HG03097 (cell line): ENCODE results near the gene TMEM108.

Experiments
- ATAC-seq: cut with Tn5 transposase; IDR thresholded peaks from one replicate; pipeline ENCODE4 v1.9.1; 2021; ENCODE audit not compliant: unreplicated experiment, low FRiP score

The TMEM108 gene

DNA sequence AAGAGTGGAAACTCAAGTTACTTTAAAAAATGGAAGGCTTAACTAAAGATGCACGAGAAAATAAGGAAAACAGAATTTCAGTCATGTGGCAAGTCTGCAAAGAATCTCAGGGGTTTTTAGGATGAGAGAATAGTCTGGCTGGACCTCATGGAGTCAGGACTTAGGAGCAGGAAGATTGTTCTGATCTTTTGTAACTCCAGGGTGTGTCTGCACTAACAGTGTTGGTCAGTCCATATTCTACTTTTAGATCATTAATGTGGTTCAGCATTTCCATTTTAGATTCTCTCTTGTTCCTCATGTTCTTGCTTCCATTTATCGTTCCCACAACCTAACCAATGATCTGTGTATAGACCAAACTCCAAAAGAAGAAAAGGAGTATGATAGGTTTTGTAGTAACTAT, 15.3 kb downstream of the TMEM108 start:
- no peak for ATAC-seq

DNA sequence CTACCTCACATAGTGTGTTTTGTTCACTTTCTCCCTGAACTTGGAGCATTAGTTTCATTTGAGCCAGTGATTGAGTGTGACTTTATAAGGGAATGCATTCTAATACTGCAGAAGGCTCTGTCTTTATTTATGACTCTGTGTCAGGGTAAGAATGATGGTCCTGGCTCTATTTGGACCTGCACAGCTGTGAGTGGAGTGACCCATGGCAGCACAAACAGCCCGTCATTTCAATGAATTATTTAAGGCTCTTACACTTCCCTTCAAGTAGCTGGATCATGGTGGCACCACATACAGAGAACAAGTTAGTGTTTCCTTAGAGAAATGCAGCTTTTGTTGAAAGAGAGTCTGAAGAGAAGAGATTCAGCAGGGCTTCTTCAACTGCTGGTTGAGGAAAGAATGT, 16.4 kb downstream of the TMEM108 start:
- no peak for ATAC-seq

DNA sequence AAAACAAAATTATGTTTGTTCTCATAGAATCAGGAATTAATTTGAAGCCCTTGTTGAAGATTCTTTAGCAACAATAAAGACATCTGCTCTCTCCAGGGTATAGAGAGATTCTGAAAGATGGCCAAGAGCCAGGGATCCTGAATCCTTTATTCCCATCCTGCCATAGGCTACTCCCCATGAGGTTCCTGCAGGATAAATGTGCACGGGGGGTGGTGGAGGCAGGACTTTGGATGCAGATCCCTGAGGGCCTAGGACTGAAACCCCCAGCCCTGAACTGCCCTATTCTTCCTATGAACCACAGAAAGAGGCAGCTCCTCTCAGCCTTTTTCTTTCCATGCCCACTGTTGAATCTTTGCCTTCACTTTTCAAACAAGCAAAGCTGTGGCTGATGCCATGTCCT, 17.1 kb downstream of the TMEM108 start:
- no peak for ATAC-seq

DNA sequence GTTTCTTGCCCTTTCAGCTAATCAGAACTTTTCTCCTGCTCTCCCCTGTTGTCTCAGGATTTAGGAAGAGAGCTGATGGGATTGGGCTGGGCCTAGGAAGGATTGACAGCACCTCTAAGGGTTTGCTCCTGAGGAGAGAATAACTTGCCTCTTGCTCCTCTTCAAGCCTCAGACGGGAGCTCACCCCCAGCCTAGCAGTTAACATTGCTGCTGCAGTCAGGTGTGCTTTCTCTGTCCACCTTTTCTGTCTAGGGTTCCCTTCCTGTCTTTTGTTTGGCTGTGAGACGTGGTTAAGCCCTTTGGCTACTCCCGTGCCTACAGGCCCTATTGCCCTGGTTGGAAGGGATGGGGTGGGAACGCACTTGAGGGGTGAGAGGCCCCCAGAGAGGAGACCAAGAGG, 20.1 kb downstream of the TMEM108 start:
- ATAC-seq: no peak

DNA sequence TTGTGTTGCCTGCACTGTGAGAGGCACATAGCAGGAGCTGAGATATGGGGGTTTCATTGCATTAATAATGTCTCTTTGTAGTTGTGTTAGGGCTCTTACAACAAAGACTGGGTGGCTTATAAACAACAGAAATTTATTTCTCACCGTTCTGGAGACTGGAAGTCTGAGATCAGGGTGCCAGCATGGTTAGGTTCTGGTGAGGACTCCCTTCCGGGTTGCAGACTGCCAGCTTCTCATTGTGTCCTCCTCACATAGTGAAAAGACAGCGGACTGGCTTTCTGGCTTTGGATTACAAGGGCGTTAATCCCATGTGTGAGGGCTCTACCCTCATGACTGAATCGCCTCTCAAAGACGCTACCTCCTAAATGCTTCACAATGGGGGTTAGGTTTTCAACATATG, 20.6 kb downstream of the TMEM108 start:
- no peak for ATAC-seq

DNA sequence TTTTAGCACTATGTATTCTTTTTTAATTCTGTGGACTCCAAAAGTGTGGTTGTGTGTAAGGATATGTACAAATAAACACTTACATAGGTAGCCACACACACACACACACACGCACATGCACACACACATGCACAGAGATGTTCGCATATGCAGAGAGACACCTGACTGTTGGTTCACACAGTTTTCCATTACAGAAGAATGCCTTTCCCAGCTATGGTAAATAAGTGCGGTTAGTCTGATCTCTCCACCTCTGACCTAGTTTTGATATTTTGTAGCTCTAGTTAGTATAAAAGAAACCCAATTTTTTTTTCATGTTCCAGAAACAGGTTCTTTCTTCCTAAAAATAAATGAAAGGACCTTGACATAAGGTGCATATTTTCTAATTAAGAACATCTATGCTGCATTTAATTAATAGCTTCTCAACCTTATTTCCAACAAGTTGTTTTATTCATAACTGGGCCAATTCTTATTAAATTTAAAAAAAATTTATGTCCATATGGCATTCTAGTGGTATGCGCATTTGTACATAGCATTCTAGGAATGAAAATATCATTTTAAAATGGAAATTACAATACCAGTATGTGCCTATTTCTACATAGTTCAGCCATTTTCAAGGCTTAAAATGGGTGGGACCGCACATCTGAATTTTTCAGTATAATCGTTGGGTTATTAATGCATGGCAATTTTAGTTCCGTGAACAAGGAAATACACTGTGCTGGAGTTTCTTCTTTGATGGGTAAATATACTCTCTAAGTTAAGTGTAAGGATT, 27.2 kb downstream of the TMEM108 start:
- no peak for ATAC-seq

DNA sequence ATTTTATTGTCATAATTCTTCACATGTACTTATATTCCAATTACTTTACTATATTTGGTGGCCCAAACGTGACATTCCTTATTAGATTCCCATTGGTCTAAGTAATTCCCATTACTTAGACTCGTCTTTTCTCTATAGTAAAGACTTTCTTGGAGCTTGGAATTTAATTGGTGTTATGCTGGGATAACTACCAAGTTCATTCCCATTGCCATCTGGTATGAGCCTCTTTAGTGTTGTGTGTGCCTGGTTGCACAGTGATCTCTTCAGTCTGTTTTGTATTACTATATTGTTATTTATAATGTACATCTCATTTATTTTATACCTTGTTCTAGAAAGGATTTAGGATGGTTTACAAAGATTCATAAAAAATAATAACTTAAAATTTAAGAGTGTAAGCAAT, 27.8 kb downstream of the TMEM108 start:
- no peak for ATAC-seq

DNA sequence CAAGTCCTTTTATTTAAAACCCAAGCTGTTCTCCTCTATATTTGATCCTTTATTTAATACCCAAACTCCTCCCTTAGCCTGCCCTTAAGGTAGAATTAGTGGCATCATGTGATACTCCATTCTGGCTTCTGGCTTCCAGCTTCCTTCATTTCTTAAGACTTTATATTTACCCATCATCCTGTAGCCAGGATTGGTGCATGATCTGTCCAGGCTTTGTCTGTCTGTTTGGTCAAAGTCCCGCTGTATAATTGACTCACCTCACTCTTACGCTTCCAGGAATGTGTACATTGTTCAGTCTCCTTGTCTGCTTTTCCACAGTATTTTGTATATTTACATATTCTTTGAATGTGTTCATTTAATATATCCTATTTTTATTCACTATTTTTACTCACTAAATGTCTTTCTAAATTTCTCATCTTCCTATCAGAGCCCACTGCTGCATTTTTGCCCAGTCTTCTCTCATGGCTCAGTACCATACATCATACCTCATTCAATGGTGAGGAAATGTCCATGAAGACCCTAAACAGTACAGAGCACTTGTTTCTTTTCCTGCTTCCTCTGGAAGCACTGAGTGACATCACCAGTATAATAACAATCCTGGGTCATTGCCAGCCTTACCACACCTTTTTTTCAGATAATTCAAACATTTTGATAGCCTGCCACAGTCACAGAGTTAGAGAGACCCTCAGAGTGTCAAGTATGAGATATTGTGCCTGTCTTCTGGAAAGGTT, 31.5 kb downstream of the TMEM108 start:
- no peak for ATAC-seq

DNA sequence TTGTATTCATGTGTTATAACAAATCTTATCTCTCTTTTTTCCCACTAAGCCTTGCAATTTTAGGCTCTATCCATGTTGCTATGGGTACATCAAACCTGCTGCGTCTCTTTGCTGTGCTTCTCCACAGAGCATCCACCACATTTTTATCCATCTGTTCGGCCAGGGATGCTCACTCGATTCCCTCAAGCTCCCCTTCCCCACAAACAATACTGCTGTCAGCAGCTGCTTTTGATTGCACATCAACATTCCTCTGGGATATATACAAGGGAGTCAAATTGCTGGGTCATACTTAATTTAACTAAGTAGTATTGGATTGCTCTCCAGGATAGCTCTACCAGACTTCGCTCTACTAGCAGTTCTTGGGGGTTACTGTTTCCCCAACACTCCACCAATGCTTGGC, 36.8 kb downstream of the TMEM108 start:
- no peak for ATAC-seq

DNA sequence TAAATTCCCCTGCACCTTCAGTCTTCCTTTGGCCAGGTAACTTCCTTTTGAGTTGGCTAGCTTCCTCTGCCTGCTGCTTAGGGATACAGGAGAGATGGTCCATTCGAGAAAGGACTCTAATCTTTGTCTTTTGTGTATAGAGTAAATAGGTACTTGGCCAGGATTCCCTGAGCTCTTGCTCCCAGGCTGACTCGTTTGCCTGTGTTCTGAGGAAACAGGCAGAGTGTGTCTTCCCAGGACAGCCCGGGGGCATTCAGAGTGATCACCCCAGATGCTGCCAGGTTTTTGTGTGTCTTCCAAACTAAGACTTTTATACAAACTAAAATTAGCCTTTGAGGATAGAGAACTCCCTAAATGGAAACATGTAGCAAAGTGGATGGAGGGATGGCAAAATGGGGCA, 39.5 kb downstream of the TMEM108 start:
- ATAC-seq: no peak

DNA sequence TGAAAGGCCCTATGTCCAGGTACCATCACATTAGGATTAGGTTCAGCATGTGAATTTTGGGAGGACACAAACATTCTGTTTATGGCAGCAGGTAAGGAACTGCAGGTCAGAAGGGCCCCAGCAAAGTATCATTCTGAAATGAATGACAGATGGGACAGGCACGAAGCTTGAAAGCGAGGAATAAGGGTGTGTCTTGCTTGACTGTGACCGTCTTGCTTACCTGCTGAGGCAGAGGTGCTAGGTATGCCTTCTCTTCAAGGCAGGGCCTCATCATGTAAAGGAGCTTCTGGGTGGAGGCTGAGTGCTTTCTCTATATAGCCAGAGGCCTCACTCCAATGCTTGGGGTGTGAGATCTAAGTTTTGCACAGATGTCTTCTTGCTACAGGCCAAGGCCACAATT, 41.4 kb downstream of the TMEM108 start:
- no peak for ATAC-seq

DNA sequence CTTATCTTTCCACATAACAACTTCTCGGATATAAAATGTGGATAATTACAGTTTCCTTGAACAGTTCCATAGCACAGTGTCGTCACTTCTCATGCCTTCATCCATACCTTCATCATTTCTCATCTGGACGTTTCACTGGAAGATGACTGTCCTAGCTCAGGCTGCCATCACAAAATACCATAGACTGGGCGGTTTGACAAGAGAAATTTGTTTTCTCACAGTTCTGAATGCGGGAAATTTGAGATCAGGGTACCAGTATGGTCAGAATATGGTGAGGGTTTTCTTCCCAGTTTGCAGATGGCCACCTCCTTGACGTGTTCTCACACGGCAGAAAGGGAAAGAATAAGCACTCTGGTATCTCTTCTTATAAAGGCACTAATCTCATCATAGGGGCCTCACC, 42.8 kb downstream of the TMEM108 start:
- ATAC-seq: no peak

DNA sequence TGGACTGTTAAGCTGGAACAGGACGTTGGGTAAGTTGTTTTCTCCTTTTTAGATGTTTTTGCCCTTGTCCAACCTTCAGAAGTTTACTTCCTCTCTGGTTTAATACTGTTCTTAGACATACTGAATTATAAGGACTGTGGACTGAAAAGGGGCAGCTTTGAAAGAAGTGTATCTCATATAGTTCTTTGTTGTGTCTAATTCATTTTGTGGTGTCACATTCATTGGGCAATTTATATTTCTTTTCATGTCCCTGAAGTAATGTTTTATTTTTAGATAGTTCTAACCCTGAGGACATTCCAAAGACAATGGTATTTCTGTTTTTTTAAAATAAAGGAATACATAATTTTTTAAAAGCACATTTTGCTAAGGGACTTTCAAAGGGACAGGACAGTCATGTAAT, 45.2 kb downstream of the TMEM108 start:
- ATAC-seq: no peak

DNA sequence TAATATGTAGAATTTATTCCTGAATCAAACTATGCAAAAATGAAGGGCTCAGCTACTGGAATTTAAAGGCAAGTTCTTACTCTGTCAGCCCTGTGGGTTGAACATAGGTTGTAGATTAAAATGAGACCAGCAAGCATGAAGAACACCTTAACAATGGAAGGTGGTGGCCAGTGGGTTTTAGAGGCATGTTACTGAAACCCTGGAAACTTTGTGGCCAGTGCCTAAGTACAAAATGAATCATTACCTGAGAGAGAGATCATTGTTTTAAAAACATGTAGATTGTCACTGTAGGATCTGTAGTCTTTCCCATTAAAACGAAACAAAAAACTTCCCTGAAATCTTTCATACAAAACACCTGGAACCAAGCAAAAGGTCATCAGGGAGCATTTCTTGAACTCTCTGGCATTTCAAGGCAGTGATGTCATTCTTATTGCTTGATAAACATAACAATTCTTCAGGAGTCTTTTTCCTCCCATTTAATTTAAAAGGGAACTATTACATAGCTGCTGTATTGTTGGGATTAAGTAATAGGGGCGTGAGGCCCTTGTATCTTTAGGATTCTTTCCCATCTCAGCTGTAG, 51.8 kb downstream of the TMEM108 start:
- ATAC-seq: no peak

DNA sequence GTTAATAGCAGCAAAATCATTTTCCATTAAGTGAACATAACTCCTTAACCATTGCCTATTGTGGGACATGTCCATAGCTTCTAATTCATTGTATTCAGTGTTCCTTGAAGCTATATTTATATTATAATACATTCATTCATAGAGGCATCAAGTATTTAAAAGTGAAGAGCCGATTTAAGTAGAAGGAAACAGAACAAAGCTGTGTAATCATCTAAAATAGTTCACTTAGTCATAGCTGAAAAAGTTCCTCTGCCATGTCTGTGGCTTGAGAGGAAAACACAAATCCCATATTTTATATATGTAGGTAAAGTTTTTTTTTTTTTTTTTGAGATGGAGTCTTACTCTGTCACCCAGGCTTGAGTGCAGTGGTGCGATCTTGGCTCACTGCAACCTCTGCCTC, 54.5 kb downstream of the TMEM108 start:
- no peak for ATAC-seq

DNA sequence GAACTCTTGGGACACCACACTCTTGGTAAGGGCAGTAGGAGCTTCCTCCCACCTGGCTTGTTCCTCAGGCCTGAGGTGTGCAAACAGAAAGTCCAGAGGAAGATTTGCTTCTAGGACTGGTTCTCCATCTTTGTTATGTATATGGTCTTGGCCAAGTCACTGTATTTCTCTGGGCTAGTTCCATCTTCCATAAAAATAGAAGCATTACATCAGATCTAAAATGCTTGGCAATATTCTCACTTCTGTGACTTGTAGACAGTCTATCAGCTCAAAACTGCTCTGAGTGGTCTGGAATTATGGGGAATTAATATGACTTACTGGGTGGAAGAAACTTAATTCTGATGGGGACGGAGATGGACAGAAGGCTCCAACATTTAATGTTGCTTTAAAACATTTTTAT, 55.2 kb downstream of the TMEM108 start:
- no peak for ATAC-seq

DNA sequence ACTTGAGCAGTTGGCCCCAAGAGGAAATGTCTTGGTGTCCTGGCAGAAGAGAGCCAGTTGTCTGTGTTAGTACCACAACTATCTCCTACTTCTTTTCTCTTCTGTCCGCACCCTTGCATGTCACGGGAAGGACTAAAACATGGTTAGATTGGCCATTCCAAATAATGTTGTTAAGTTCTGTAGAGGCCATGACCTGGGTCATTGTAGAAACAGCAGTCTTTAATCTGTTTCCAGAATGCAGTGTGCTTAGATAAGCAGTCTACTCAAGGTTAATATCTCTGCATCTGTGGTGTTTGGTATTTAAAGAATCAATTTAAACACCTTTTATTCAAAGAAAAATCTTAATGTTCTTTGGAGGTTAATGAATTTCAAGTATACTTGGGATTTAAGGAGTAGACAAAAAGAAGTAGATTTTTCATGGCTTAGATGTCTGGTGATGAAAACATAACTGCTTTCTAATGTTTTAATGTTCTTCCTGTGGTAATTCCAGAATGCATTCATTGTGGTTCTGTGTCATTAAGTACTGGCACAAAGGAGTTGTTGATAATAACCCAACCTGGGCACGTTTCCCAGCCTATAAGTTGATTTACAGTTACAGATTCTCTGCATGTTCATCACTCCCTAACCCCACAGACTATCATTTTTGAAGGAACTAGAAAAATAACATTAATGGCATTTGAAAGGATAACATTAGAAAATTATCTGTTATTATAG, 58.9 kb downstream of the TMEM108 start:
- no peak for ATAC-seq

DNA sequence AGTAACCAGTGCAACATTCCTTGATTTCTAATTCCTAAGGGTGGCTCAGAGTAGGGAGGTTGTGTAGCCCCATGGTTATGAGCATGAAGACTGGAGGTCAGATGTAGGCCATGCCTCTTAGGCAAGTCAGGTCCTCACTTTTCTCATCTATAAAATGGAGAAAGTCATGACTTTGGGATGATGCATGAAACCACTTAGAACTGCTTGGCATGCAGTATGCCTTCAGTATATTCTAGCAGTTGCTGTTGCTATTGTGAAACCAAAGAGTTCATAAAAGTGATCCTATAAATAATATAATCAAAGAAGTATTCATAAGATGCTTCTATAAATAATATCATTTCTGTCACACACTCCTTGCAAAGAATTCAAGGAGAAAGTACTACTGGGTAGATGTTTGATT, 65.5 kb downstream of the TMEM108 start:
- ATAC-seq: no peak

DNA sequence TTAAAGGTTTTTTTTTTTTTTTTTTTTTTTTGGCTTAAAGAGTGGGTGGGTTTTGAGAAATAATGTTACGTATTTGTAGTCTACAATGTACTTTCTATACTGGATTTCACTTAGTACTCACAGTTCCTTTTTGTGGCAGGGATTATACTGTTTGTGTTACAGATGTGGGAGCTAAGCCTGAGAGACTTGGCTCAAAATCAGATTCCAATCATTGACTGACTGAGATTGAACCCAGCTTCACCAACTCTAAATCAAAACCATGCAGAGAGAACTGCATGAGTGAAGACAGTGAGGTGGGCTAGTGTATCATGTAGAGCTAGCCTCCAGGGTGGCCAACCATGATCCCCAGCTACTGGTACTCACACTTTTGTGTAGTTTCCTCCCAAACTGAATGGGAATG, 68.0 kb downstream of the TMEM108 start:
- ATAC-seq: no peak

DNA sequence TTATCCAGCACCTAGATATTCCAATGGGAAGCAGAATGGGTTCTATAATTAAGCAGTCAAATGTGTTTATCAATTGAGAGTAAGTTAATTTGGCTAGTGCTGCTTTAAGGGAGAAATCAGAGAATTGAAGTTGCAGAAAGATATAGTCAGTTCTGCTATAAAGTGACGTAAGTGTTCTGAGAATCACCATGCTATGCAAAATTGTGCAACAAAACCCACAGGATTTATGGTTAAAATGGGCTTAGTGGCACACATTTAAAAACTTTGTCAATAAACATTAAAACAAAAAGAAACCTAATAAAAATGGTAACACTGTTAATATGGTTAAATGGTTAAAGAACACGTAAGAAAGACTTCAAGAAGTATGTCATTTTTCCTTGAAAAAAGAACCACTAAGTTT, 74.5 kb downstream of the TMEM108 start:
- no peak for ATAC-seq

DNA sequence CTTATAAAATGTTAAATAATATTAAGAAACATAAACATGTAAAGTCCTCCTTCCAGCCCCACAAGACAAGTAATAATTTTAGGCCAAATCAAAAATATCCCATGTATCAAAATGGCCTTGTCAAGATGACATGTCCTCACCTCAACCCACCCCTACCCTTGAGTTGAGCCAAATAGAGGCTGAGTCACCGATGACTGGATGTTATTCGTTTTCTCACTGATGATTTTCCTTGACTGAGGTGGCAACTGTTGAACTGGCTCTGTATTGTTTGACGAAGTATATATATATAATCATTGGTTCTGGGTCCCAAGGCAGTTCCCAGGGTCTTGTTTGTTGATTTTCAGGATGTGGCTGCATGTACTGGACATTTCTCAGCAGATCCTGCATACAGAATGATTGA, 75.3 kb downstream of the TMEM108 start:
- ATAC-seq: no peak
